Measurements from ENCODE around the gene DHRS7. TPM values are rescaled to one million over a fixed set of nuclear protein-coding genes. Genes with fewer than 3 reads are reported as not detected.

The DHRS7 gene
- total and polyA plus RNA-seq, 5 donors: 40.0 to 54.2 (median 43.6) TPM

GRCh38 chr14:60095781-60096450 lies 69.3 kb downstream of the DHRS7 start:
- no peak for ATAC-seq
- H3K27ac ChIP-seq (ENCODE audit: low read length): no peak overlapping the region
- H3K4me3 ChIP-seq (ENCODE audit: low read length): no peak overlapping the region
- no peaks in the 10 kb centered on the region for H3K9me3 ChIP-seq (ENCODE audit: control insufficient read depth, low read length)
- H3K27me3 ChIP-seq (ENCODE audit: control insufficient read depth, insufficient read depth): no peaks in the 10 kb centered on the region
- no peak for DNase-seq
- peaks cover 9% of the 10 kb centered on the region for H3K4me1 ChIP-seq (ENCODE audit: control insufficient read depth, insufficient read depth, low read length)
- 48% methylated on average over 3 of the region's 3 CpGs for WGBS
- intact Hi-C loops (cut with DNase I): loop anchor here in 2 of 4 donors (10.0 kb wide), 1 partner anchor 69 kb away; the partner anchor contains the start of gene DHRS7 (in 2 of the 2)

DNA sequence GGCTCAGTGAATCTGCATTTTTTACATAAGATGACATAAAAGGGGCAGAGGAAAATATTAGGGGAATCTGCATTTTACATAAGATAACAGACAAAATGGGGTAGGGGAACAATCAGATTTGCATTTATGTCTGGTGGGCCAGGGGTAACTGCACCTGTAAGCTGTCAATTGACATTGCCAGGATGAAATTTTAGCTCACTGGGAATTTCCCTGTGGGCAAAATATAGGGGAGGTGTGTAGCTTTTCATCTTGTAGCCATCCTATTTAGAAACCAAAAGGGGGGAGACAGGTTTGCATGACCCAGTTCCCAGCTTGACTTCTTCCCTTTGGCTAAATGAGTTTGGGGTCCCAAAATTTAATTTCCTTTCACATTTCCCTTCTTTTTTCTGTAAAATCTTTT lies 70.0 kb downstream of the DHRS7 start:
- intact Hi-C loops (cut with DNase I): loop anchor here in 2 of 4 donors (10.0 kb wide), 1 partner anchor 70 kb away; the partner anchor contains the start of gene DHRS7 (in 2 of the 2)

GRCh38 chr14:60094306-60094897 lies 70.8 kb downstream of the DHRS7 start:
- Histone ChIP-seq H3K9me3 (ENCODE audit: control insufficient read depth, low read length) (no peaks in the 10 kb centered on the region), H3K4me3 (ENCODE audit: low read length) (peak overlapping the region; percentile 4), H3K27me3 (ENCODE audit: control insufficient read depth, insufficient read depth) (no peaks in the 10 kb centered on the region), H3K27ac (ENCODE audit: low read length) (peak overlapping the region; percentile 33), H3K4me1 (ENCODE audit: control insufficient read depth, insufficient read depth, low read length) (peaks cover 9% of the 10 kb centered on the region)
- ATAC-seq (no peak), DNase-seq (no peak)
- intact Hi-C loops (cut with DNase I): loop anchor here in 2 of 4 donors (10.0 kb wide), 1 partner anchor 70 kb away; the partner anchor contains the start of gene DHRS7 (in 2 of the 2)
- WGBS: 43% methylated on average over 5 of the region's 5 CpGs

More for the DNA sequence above, 70.0 kb downstream of the DHRS7 start:
- H3K4me3 ChIP-seq (ENCODE audit: low read length): no peak overlapping the region
- peaks cover 9% of the 10 kb centered on the region for H3K4me1 ChIP-seq (ENCODE audit: control insufficient read depth, insufficient read depth, low read length)
- no peaks in the 10 kb centered on the region for H3K9me3 ChIP-seq (ENCODE audit: control insufficient read depth, low read length)
- ATAC-seq (no peak), DNase-seq (no peak)
- no peaks in the 10 kb centered on the region for H3K27me3 ChIP-seq (ENCODE audit: control insufficient read depth, insufficient read depth)
- no peak overlapping the region for H3K27ac ChIP-seq (ENCODE audit: low read length)

Other genes starting within 250 kb of the DHRS7 start
- under 1 TPM in 1 of 4 donors, not detected in 3; 0.18 TPM for gene LRRC9, start 245.3 kb downstream of the DHRS7 start, total RNA-seq
- 0.07 TPM for gene LRRC9, start 245.3 kb downstream of the DHRS7 start, polyA plus RNA-seq
- 10 to 100 TPM; 29.7 to 41.3 (median 33.0) TPM for gene PCNX4, start 73.5 kb downstream of the DHRS7 start, total RNA-seq
- gene PCNX4, start 73.5 kb downstream of the DHRS7 start, polyA plus RNA-seq: 19.5 TPM
- 10 to 100 TPM; 73.0 to 88.2 (median 80.8) TPM for gene PPM1A, start 83.8 kb upstream of the DHRS7 start, total RNA-seq
- 37.8 TPM for gene PPM1A, start 83.8 kb upstream of the DHRS7 start, polyA plus RNA-seq

Measured in right cardiac atrium (tissue), 5 donors.